ENCODE measurements around the gene PTF1A.
"Not testable (repeated sequence)": the region's sequence is repeated elsewhere in the genome, so short reads cannot be mapped to it uniquely, and the experiment has no call there.

Gene PTF1A

GRCh38 chr10:23203369-23204325 lies 11.5 kb downstream of the PTF1A start:
- no peak for DNase-seq (ENCODE audit: low spot score)

- DNase-seq (ENCODE audit: low spot score), result no peak
These were observed 12.7 kb downstream of the PTF1A start for GRCh38 chr10:23204773-23205172.

GRCh38 chr10:23205972-23206642 lies 14.0 kb downstream of the PTF1A start:
- DNase-seq (ENCODE audit: low spot score), result no peak

- no peak for DNase-seq (ENCODE audit: low spot score)
These were observed 25.4 kb downstream of the PTF1A start for GRCh38 chr10:23217471-23217870.

- DNase-seq (ENCODE audit: low spot score), result no peak
These were observed 38.5 kb downstream of the PTF1A start for GRCh38 chr10:23230582-23230981.

GRCh38 chr10:23238015-23238414 lies 45.9 kb downstream of the PTF1A start:
- DNase-seq (ENCODE audit: low spot score), result no peak

- not testable (repeated sequence) for DNase-seq (ENCODE audit: low spot score)
These were observed 49.7 kb downstream of the PTF1A start for GRCh38 chr10:23241779-23242178.
